HG03354 (cell line): ENCODE results near the gene PPP2R2C.

Experiments used
- ATAC-seq: cut with Tn5 transposase; IDR thresholded peaks from one replicate; pipeline ENCODE4 v1.9.1; 2021; ENCODE audit warnings: mild to moderate bottlenecking; ENCODE audit not compliant: unreplicated experiment, poor library complexity, severe bottlenecking

The PPP2R2C gene

DNA sequence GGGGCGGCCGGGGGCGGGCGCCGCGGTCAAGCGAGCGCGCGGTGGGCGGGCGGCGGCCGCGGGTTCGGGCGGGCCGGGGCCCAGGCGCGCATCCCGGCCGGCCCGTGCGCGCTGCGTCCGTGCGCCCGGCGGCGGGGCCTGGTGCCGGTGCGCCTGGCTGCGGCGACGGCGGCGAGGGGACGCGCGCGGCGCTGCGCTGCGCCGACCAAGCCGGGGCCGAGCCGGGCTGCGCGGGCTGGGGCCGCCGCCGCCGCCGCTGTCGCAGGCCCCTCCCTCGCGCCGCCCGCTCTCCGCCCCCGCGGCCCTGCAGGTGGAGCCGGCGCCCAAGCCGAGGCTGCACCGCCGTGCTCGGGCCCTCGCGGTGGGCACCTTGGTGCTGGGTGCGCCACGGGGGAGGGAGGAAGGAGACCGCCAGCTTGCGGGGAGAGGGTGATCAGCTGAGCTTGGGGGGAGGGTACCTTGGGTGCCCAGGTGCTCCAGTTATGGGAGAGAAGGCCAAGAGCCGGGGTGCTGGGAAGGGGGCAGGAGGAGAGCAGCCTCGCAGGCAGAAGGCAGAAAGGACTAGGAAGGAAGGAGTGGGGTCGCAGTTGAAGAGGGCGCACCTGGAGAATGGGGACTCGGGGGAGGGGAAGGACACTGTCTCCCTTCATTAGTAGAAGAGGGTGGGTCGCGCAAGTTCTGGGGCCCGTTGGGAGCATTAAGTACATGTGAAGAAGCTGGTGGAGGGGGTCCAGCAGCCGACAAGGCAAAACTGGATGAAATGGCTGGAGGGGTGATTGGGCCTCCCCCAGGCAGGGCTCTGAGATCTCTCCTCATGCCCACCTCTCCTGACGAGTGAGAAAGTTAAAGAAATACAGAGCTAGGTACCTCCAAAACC lies at the start of gene PPP2R2C:
Gene PPP2R2C, minus strand, starts transcription at position 228 of the 877 bp plus-strand sequence. CDS start 385 bp downstream, outside the sequence.
- ATAC-seq: no peak

DNA sequence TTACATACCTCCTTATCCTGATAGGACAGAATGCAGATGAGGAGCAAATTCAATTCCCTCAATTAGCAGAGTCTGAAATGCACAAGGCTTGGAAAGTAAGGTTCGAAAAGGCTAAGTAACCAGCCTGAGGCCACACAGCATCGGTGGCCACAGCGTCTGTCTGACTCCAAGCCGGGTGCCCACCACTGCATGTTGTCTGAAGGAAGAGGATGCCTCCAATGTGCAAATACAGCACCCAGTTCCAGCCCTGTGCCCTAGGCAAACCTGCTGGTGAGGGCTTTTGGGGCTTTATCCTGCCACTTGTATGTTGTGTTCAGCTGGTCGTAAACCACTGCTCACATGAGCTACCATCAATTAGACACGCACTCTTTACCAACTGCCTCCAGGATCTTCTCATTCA lies 48.6 kb upstream of the PPP2R2C start:
- ATAC-seq: no peak

DNA sequence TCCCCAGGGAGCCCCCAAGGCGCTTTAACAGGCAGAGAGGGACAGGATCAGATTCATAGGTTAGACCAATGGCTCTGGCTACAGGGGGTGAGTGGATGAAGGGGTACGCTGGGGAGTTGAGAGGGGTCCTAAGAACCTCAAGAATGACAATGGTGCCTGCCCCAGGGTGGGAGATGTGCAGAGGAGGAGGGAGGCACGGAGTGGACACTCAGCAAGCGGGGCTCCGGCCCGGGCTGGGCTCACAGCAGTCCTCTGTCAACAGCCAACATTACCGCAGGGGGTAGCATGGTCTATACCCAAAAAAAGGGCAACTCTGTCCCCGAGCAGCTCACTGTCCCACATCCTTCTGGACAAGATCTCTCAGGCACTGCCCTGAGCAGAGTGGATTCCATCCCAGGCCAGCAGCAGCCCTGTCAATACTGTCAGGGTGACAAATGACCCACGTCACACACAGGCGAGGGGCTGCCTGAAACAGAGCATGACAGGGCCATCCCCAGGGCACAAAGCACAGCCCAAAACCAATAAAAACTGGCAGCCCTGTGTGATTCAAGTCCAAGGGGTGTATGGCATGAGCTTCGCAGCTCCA lies 47.7 kb upstream of the PPP2R2C start:
- no peak for ATAC-seq

DNA sequence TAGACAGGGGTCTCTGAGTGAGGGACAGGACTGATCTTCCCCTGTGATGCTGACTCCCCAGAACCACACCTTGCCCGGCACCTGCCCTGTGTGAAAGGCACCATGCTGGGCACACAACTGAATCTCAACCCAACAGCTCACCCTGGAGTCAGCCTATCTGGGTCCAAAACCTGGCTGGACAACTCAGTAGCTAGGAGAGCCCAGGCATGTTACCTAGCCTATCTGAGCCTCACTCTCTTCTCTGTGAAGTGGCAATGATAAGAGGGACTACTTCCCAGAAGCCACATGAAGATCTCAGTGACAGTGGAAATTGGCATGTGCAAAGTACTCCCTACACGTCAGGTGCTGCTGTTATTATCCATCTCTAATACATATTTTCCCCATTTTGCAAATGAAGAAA lies 44.8 kb upstream of the PPP2R2C start:
- ATAC-seq: no peak

DNA sequence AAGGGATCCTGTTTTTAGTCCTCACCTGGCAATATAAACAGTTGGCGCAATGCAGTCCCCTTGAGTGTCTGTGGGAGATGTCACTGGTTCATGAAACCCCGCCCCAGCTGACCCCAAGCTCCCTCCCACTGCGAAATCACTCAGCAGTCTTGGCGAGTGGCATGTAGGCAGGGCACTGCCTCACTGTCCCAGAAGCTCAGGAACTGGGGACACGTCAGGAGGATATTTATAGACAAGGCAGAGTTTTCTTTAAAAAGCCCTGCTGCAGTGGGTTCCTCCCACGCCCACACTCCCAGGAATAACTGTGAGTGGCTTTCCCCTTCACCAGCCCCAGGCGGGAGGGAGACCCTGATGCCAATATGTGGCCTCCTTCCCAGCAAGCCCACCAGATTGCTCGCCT lies 44.3 kb upstream of the PPP2R2C start:
- no peak for ATAC-seq

DNA sequence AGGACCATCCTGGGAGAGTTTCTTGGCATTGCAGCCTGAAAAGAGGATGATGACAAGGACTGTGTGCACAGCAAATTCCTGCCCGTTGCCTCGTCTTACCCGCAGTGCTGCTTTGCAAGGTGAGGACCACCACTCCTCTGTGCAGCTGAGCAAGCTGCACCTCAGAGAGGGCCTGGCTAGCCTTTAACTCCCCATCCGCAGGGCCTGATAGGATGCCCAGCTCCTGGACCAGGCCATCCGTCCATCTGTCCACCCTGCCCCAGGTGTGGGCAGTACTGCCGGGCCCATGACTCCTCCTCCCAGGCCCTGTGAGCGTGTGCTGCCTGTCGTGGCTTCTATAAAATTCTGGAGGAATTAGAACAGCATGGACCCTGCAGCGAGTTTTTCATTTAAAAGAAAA lies 43.9 kb upstream of the PPP2R2C start:
- no peak for ATAC-seq

DNA sequence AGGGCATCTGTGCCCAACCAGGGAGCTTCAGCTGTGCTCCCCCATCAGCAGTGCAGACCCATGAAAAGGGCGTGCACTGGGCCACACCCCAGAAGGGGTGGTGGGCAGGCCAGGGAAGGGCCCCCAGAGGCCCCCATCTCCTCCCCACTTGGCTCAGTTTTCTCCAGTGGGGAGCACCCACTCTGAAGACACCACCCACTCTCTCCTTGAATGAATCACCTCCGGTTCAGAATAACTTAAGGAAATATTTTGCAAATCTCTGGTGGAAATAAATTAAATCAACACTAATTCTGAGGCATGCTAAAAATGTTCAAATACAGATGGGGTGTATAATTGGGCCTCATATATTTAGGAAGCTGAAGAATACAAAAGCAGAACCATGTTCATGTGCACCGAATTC lies 41.3 kb upstream of the PPP2R2C start:
- no peak for ATAC-seq

DNA sequence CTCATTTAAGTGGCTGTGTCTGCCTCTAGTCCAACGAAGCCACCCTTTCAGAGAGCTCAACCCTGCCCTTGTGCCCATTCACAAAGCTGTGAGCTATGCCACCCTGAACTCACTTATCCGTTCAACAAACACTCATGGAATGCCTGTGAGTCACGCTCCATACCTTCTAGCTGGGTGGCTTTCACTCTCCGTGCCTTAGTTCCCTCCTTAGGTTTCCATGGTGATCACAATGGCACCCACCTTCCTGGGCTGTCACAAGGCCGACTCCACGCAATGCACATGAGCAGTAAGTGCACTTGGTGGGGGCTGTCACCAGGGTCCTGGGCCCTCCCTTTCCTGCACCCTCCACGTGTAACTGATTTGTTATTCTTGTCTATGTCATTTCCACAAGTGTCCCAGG lies 37.2 kb upstream of the PPP2R2C start:
- no peak for ATAC-seq

DNA sequence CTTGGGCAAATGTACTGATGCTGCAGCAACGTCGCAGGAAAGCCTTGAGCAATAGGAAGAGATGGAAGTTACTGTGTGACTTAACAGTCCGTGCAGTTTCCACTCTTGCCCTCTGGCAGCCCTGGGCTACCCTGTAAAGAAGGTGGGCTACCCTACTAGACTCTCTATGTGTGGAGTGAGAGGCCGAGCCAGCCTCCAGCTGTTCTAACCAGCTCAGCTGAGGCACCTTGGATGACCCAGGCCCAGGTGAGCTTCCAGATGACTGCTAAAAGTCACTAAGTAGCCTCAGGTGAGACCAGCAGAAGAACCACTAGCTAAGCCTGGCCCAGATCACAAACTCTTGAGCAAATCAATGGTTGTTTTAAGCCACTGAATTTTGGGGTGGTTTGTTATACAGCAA lies 34.9 kb upstream of the PPP2R2C start:
- no peak for ATAC-seq

DNA sequence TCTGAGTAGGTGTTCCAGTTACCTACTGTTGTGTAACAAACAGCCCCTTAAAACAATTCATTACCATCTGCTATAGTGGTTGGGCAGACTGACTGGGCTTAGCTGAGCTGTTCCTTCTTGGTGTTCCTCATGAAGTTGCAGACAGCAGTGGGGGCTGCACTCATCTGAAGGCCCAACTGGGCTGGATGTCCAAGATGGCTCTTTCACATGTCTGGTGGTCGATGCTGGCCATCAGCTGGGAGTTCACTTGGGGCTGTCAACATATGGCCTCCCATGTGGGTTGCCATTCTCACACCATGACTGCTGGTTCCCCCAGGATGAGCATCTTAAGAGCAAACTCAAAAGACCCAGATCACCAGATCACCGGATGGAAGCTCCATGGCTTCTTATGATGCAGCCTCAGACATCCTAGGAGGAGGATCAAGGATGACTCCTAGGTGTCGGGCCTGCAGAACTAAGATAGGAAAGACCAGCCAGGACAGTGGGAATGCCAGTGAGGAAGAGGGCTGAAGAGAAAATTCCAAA lies 34.3 kb upstream of the PPP2R2C start:
- no peak for ATAC-seq

DNA sequence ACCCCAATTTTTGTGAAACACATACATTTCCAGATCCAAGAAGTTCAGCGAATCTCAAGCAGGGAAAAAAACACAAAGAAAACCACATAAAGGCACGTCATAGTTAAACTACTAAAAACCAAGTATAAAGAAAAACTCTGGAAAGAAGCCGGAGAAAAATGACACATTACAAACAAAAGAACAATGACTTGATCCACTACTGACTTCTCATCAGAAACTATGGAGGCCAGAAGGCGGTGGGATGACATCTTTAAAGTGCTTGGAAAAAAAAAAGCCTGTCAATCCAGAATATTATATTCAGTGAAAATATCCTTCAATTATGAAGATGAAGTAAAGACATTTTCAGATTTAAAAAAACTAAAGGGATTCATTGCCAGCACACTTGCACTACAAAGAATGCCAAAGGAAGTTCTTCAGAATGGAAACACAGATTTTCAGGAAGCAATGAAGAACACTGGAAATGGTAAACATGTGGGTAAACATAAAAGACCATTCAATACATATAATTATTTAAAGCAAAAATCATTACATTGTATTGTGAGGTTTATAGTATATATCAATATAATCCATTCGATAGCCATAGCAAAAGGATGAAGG lies 32.6 kb upstream of the PPP2R2C start:
- ATAC-seq: no peak

DNA sequence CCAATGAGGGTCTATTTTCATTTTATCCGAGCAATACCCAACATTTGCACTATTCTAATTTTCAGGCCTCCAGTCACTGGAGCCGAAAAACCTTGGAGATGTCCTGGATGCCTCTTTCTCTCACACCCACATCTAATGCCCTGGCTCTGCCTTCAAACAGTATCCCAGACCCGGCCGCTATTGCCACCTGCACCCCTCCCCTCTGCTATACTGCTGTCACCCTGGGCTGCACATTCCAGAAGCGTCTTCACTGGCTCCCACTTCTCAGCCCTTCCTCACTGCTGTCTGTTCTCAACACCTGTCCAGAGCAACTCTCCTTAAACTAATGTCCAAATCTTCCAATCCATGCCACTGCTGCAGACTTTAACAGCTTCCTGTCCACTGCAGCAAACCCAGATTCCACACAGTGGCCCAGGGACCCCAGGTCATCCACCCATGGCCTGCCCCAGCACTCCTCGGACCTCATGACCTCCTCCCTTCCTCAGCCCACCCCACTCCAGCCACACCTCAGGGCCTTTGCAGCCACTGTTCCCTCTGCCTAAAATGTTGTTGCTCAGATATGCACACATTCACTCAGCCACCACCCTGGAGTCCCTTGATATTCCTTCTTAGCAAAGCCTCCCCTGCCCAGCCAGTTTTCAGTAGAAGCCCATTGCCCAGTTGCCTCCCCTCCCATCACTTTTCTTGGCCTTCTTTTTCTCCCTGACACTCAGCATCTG lies 30.5 kb upstream of the PPP2R2C start:
- ATAC-seq: no peak

DNA sequence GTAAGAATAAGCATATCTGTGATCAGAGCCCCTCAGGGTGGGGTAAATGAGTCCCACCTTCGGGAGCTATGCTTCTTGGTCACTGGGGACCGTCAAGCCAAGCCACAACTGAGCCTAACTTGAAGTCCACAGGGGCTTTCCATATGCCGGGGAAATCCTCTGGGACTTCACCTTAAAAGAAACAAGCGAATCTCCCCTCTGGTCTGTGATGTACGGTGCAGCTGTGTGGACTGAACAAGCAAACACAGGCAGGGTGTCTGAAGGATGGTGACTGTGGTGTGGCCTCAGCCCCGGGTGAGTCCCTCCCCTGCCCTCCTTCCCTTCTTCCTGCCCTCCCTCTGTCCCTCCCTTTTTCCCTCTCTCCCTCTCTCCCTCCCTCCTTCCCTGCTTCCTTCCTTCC lies 29.7 kb upstream of the PPP2R2C start:
- no peak for ATAC-seq

DNA sequence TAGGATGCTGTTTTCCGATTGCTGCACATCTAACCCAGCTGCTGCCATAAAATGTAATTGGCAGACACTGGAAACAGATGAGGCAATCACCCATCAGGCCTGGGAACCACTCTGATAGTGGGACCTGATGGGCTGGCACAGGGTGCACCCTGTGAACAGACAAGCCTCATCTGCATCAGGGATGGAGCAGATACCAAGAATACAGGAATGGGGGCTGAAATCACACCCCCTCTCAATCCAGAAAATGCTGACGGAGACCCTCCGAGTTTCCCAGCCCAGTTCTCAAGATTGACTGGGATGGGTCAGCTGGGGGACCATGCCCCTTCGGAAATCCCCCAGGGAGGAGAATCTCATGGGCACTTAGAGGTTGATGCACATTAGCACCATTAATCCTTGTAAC lies 28.8 kb upstream of the PPP2R2C start:
- no peak for ATAC-seq

DNA sequence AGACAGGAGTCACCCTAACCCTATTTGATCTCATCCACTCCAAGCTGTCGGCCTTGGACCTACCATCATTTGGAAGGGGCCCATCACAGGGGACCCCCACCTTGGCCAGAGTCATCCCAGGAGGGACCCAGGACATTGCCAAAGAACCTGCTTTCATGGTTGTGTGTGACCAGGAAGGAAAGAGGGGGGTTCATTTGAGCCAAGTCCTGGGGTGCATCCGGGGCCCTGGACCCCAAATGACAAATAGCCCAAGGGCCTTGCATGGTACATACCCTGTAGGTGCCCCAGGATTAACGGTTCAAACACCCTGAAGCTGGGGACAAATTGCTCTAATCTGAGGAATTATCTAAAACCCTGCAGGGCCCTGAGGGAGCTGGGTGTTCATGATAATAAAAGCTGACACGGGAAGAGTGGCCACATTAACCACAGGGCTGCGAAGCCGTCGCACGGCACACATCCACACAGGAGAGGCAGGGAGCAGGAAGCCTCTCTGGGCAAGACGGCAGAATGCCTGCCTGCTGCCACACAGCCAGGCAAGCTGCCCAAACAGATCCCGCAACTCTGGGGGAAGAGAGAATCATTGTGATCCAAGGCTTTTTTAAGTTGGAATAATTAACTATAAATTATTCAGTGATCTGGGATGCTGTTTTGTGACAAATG lies 28.2 kb upstream of the PPP2R2C start:
- no peak for ATAC-seq

DNA sequence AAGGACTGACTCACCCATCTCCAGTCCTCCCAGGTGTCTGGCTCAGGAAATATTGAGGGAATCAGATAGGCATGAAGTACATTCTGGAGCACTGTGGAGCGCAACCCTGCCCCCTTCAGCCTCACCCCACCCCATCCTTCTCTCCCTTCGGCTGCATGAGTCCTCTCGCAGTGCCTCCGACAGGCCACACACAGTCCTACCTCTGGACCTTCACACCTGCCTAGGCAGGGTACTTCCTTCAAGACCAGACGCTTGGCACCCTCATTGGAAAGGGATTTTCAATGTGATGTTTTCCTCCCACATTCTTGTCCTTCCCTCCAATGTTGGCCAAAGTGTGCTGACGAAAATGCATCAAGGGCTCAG lies 26.8 kb upstream of the PPP2R2C start:
- ATAC-seq: no peak

DNA sequence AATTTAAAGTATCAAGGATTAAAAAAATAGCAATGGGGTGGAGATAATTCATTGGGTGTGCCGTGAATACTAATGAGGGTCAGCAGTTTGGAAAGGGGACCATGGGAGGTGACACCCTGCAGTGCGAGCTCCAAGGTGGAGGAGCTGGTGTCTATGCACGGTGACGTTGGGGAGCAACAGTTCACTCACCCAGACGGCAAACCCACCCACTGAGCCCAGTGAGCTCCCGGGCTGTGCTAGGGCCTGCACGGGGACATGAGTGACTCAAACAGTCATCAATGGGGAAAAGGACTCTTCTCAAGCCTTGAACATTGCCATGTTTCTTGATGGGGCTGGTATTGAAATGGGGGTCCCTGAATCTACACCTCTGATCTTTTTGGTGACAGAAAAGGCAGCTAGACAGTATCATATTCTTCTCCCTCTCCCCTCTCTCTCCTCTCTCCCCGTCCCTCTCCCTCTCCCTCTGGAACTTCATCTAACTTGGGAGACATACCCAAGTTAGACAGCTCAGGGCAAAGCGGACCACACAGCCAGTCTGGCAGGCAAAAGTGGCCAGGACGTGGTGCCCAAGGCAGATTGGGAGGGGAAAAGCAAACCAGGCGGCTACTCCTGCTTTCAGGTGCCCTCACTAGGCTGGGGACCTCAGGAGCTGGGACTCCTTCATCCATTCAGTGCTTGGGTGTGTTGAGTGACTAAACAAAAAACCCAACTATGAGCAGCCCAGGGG lies 26.3 kb upstream of the PPP2R2C start:
- ATAC-seq: no peak

DNA sequence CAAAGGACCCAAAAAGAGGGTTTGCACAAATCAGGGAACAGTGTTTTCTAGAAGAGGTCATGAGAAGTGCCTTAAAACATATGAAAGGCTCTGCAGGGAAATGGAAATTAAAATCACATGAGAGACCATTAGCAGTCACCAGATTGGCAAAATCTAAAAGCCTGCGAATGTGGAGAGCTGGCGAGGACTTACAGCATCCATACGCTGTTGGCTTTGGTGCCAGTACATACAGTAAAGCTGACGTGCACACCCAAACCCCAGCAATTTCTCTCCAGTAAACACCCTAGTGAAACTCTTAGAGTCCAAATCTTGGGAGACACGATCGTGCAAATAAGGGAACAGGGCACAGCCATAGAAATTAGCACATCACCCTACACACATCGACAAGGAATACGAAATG lies 25.4 kb upstream of the PPP2R2C start:
- ATAC-seq: no peak

DNA sequence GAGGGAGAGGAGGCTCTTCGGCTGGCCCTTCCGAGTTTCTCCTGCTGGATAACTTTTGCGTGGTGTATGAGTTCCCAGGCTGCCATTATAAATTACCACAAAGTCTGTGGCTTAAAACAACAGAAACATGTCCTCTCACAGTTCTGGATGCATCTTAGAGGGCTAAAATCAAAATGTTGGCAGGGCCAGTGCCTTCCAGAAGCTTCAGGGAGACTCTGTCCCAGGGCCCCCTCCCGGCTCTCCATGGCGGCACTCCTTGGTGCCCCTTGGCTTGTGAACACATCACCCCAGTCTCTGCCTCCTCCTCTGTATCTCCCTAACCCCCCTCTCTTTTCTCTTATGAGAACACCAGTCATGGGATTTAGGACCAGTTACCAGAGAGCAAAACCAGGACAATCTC lies 23.3 kb upstream of the PPP2R2C start:
- no peak for ATAC-seq
